ENCODE measurements around the gene CD2. TPM values are rescaled to one million over a fixed set of nuclear protein-coding genes. Genes with fewer than 3 reads are reported as not detected.
A peak's percentile ranks its signal among the peaks of the same experiment; 100 is the strongest.

CD2 gene
- total RNA-seq, 4 donors from 2014 or later, result 0.60 to 5.1 (median 1.5) TPM; not detected in 1

- 93% methylated on average over 4 of the region's 4 CpGs for WGBS, 2 donors
- H3K4me3 ChIP-seq, result no peak overlapping the region
- H3K9me3 ChIP-seq, result no peaks in the 10 kb centered on the region
- TF ChIP-seq POLR2A (IDR thresholded peaks at IDR 0.05), result no peak
- TF ChIP-seq, protein P1, sequence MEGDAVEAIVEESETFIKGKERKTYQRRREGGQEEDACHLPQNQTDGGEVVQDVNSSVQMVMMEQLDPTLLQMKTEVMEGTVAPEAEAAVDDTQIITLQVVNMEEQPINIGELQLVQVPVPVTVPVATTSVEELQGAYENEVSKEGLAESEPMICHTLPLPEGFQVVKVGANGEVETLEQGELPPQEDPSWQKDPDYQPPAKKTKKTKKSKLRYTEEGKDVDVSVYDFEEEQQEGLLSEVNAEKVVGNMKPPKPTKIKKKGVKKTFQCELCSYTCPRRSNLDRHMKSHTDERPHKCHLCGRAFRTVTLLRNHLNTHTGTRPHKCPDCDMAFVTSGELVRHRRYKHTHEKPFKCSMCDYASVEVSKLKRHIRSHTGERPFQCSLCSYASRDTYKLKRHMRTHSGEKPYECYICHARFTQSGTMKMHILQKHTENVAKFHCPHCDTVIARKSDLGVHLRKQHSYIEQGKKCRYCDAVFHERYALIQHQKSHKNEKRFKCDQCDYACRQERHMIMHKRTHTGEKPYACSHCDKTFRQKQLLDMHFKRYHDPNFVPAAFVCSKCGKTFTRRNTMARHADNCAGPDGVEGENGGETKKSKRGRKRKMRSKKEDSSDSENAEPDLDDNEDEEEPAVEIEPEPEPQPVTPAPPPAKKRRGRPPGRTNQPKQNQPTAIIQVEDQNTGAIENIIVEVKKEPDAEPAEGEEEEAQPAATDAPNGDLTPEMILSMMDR (IDR thresholded peaks at IDR 0.05), result no peak
- no peak for TF ChIP-seq EP300 (IDR thresholded peaks at IDR 0.05)
- no peaks in the 10 kb centered on the region for H3K27me3 ChIP-seq
- H3K36me3 ChIP-seq, result no peaks in the 10 kb centered on the region
- no peak for DNase-seq (ENCODE audit: low spot score in 2 of 2)
- no peaks in the 10 kb centered on the region for H3K4me1 ChIP-seq
- H3K27ac ChIP-seq, result no peak overlapping the region
Observed at GRCh38 chr1:116721451-116722007, 32.7 kb upstream of the CD2 start.

GRCh38 chr1:116722016-116722838 is 32.0 kb upstream of the CD2 start:
- no peak for DNase-seq (ENCODE audit: low spot score in 2 of 2)
- H3K4me3 ChIP-seq, result no peak overlapping the region
- no peaks in the 10 kb centered on the region for H3K27me3 ChIP-seq
- 84% methylated on average over 4 of the region's 4 CpGs for WGBS, 2 donors
- no peak overlapping the region for H3K27ac ChIP-seq
- H3K4me1 ChIP-seq, result no peaks in the 10 kb centered on the region
- TF ChIP-seq, protein P1 (IDR thresholded peaks at IDR 0.05), result no peak
- TF ChIP-seq POLR2A (IDR thresholded peaks at IDR 0.05), result no peak
- TF ChIP-seq EP300 (IDR thresholded peaks at IDR 0.05), result no peak
- no peaks in the 10 kb centered on the region for H3K9me3 ChIP-seq
- H3K36me3 ChIP-seq, result no peaks in the 10 kb centered on the region

DNA sequence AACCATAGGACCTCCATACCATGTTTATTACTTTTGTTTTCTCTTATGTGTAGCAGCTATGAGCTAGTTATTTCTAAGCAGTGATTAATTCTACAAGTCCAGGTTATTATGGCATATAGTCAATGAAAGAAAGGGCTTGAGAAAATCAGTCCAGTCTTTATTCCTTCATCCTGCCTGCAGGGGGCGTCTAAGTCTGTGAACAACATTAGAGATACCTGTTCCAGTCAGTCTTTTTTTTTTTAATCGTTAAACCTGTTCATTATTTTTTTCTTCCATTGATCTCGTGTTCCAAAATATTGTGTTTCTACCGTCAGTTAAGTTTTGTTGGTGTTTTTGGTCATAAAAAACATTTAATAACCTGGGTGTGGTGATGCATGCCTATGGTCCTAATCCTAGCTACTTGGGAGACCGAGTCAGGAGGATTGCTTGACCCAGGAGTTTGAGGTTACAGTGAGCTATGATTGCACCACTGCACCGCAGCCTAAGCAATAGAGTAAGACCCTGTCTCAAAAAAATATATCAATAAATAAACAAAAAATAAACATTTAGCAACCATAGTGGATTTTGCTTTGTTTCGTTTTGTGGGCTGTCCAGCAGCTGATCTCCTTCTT is 29.4 kb upstream of the CD2 start:
- H3K9me3 ChIP-seq, result no peaks in the 10 kb centered on the region
- 51 to 59% methylated on average over 7 of the region's 7 CpGs for WGBS, 2 donors
- H3K27ac ChIP-seq, result no peak overlapping the region
- H3K4me1 ChIP-seq, result no peaks in the 10 kb centered on the region
- TF ChIP-seq, protein P1 (IDR thresholded peaks at IDR 0.05), result peak; percentile 30 to 59 (median 45)
- TF ChIP-seq EP300 (IDR thresholded peaks at IDR 0.05), result no peak
- no peak overlapping the region for H3K4me3 ChIP-seq
- no peaks in the 10 kb centered on the region for H3K27me3 ChIP-seq
- DNase-seq (ENCODE audit: low spot score in 2 of 2), result peak in 1 of 2 donors; percentile 40
- H3K36me3 ChIP-seq, result no peaks in the 10 kb centered on the region

- no peaks in the 10 kb centered on the region for H3K36me3 ChIP-seq
- WGBS, 2 donors, result 49 to 61% methylated on average over 3 of the region's 3 CpGs
- no peak overlapping the region for H3K4me3 ChIP-seq
- no peaks in the 10 kb centered on the region for H3K4me1 ChIP-seq
- H3K9me3 ChIP-seq, result no peaks in the 10 kb centered on the region
- H3K27me3 ChIP-seq, result no peaks in the 10 kb centered on the region
- H3K27ac ChIP-seq, result no peak overlapping the region
- TF ChIP-seq, protein P1 (IDR thresholded peaks at IDR 0.05), result no peak
- TF ChIP-seq POLR2A (IDR thresholded peaks at IDR 0.05), result no peak
- TF ChIP-seq EP300 (IDR thresholded peaks at IDR 0.05), result no peak
- DNase-seq (ENCODE audit: low spot score in 2 of 2), result no peak
Observed at GRCh38 chr1:116725798-116726197, 28.4 kb upstream of the CD2 start.

Measured in tibial nerve (tissue), 4 donors.